HG03558 (cell line): Measurements from ENCODE around the gene CARD14.

Source experiments
- ATAC-seq: cut with Tn5 transposase; IDR thresholded peaks from one replicate; pipeline ENCODE4 v1.9.1; 2021; ENCODE audit warnings: moderate number of reproducible peaks; ENCODE audit not compliant: unreplicated experiment; ENCODE audit errors: extremely low read depth

Gene CARD14

GRCh38 chr17:80208050-80208449, 38.2 kb downstream of the CARD14 start:
- no peak for ATAC-seq

- ATAC-seq: no peak
These were observed 39.9 kb downstream of the CARD14 start for GRCh38 chr17:80209765-80210164.

GRCh38 chr17:80210348-80211108, 40.7 kb downstream of the CARD14 start:
- ATAC-seq: no peak

GRCh38 chr17:80212109-80212508, 42.3 kb downstream of the CARD14 start:
- ATAC-seq: no peak

- ATAC-seq: no peak
These were observed 42.7 kb downstream of the CARD14 start for GRCh38 chr17:80212511-80212910.

- ATAC-seq: no peak
These were observed 43.3 kb downstream of the CARD14 start for GRCh38 chr17:80212962-80213642.

GRCh38 chr17:80213643-80213975, 43.8 kb downstream of the CARD14 start:
- no peak for ATAC-seq

GRCh38 chr17:80214012-80214877, 44.4 kb downstream of the CARD14 start:
- no peak for ATAC-seq

- ATAC-seq: no peak
These were observed 45.0 kb downstream of the CARD14 start for GRCh38 chr17:80214878-80215210.

- ATAC-seq: no peak
These were observed 46.9 kb downstream of the CARD14 start for GRCh38 chr17:80216473-80217456.

- ATAC-seq: no peak
These were observed 48.0 kb downstream of the CARD14 start for GRCh38 chr17:80217703-80218362.

GRCh38 chr17:80218391-80218790, 48.6 kb downstream of the CARD14 start:
- no peak for ATAC-seq

GRCh38 chr17:80219013-80219762, 49.4 kb downstream of the CARD14 start:
- ATAC-seq: no peak

GRCh38 chr17:80219763-80220053, 49.9 kb downstream of the CARD14 start:
- no peak for ATAC-seq

- ATAC-seq: no peak
These were observed 50.4 kb downstream of the CARD14 start, which contains the start of the genes SGSH and SLC26A11 for GRCh38 chr17:80220054-80220735. TSS of gene SGSH (minus strand) at chr17:80220333. CDS start at chr17:80220313, 20 bp downstream. TSS of gene SLC26A11 (plus strand) at chr17:80220427. CDS start at chr17:80221561, 1,134 bp downstream.

- no peak for ATAC-seq
These were observed 50.9 kb downstream of the CARD14 start for GRCh38 chr17:80220736-80221215.

GRCh38 chr17:80221351-80222105, 51.7 kb downstream of the CARD14 start:
- ATAC-seq: no peak
